ENCODE results near the gene GATAD2A. TPM values are rescaled to one million over a fixed set of nuclear protein-coding genes. Genes with fewer than 3 reads are reported as not detected.

Gene GATAD2A
- total RNA-seq, 2 donors from 2014 or later = 27.7 to 32.9 TPM

- no peaks in the 10 kb centered on the region for H3K4me1 ChIP-seq
- no peak overlapping the region for H3K27ac ChIP-seq
- H3K27me3 ChIP-seq = no peaks in the 10 kb centered on the region
- DNase-seq (ENCODE audit: low spot score) = no peak
- no peak overlapping the region for H3K4me3 ChIP-seq
- no peak for TF ChIP-seq CTCF (IDR thresholded peaks at IDR 0.05)
- peaks cover 76% of the 10 kb centered on the region for H3K36me3 ChIP-seq
- H3K9me3 ChIP-seq = no peaks in the 10 kb centered on the region
Measured at GRCh38 chr19:19495614-19496603, 90.4 kb downstream of the GATAD2A start.

- no peaks in the 10 kb centered on the region for H3K9me3 ChIP-seq
- no peaks in the 10 kb centered on the region for H3K4me1 ChIP-seq
- no peaks in the 10 kb centered on the region for H3K27me3 ChIP-seq
- no peak for DNase-seq (ENCODE audit: low spot score)
- peaks cover 91% of the 10 kb centered on the region for H3K36me3 ChIP-seq
- H3K4me3 ChIP-seq = no peak overlapping the region
- H3K27ac ChIP-seq = no peak overlapping the region
- no peak for TF ChIP-seq CTCF (IDR thresholded peaks at IDR 0.05)
Measured at GRCh38 chr19:19498255-19498991, 92.9 kb downstream of the GATAD2A start.

- Histone ChIP-seq H3K9me3 (no peaks in the 10 kb centered on the region), H3K27me3 (no peaks in the 10 kb centered on the region), H3K36me3 (peaks cover 92% of the 10 kb centered on the region), H3K4me1 (no peaks in the 10 kb centered on the region), H3K4me3 (no peak overlapping the region), H3K27ac (no peak overlapping the region)
- no peak for TF ChIP-seq CTCF (IDR thresholded peaks at IDR 0.05)
- DNase-seq (ENCODE audit: low spot score) = no peak
Measured at GRCh38 chr19:19499272-19499995, 94.0 kb downstream of the GATAD2A start.

GRCh38 chr19:19500975-19501644, 95.6 kb downstream of the GATAD2A start:
- Histone ChIP-seq H3K27ac (no peak overlapping the region), H3K27me3 (no peaks in the 10 kb centered on the region), H3K4me3 (no peak overlapping the region), H3K9me3 (no peaks in the 10 kb centered on the region), H3K4me1 (no peaks in the 10 kb centered on the region), H3K36me3 (peaks cover 95% of the 10 kb centered on the region)
- TF ChIP-seq CTCF (IDR thresholded peaks at IDR 0.05) = no peak
- DNase-seq (ENCODE audit: low spot score) = no peak

GRCh38 chr19:19501798-19502197, 96.3 kb downstream of the GATAD2A start:
- no peak for DNase-seq (ENCODE audit: low spot score)
- H3K9me3 ChIP-seq = no peaks in the 10 kb centered on the region
- H3K27ac ChIP-seq = no peak overlapping the region
- H3K27me3 ChIP-seq = no peaks in the 10 kb centered on the region
- peaks cover 93% of the 10 kb centered on the region for H3K36me3 ChIP-seq
- H3K4me1 ChIP-seq = no peaks in the 10 kb centered on the region
- TF ChIP-seq CTCF (IDR thresholded peaks at IDR 0.05) = no peak
- H3K4me3 ChIP-seq = no peak overlapping the region
